IMR-90 (cell line): ENCODE data around the gene GCC2. TPM values are rescaled to one million over a fixed set of nuclear protein-coding genes. Genes with fewer than 3 reads are reported as not detected.

Source experiments
- ATAC-seq: fragments of 200-7000 bp; cut with Tn5 transposase; 2 replicates; pipeline ENCODE4 v1.9.1; 2020; ENCODE audit warnings: low read depth, mild to moderate bottlenecking, moderate library complexity
- BruUV-seq: library from RNA; stranded (reverse); fragments of 400-500 nt; replicated peaks from 2 replicates; lab custom pipeline; 2021; lab: Mats Ljungman, UMichigan
- CTCF ChIA-PET: fragments of 300-600 bp; formaldehyde crosslinking; extraction: SDS; loops from one replicate; lab custom pipeline; 2021; ENCODE audit warnings: antibody characterized with exemption; lab: Yijun Ruan, JAX
- POLR2A ChIA-PET: fragments of 300-600 bp; sonication (Branson Sonifier 250); formaldehyde crosslinking; loops from one replicate; lab custom pipeline; 2022; ENCODE audit warnings: antibody characterized with exemption; ENCODE audit not compliant: unreplicated experiment; lab: Charles Lee
- DNase-seq: peaks from one replicate; pipeline ENCODE4 v3.0.0; 2013
- H2AFZ ChIP-seq: replicated peaks from 2 replicates; pipeline ENCODE3; 2013; ENCODE audit warnings: low read length, mild to moderate bottlenecking; ENCODE audit not compliant: poor library complexity
- H2AK5ac ChIP-seq: 2 replicates; pipeline ENCODE4 v1.6.1; 2013; ENCODE audit warnings: low read depth, low read length, inconsistent platforms
- H2AK9ac ChIP-seq: replicated peaks from 2 replicates; pipeline ENCODE3; 2013; ENCODE audit warnings: mild to moderate bottlenecking, low read depth, low read length, moderate library complexity; ENCODE audit not compliant: poor library complexity
- H2BK120ac ChIP-seq: 2 replicates; pipeline ENCODE4 v1.6.1; 2013; ENCODE audit warnings: low read depth, low read length, inconsistent platforms
- H2BK15ac ChIP-seq: 3 replicates; pipeline ENCODE4 v1.6.1; 2013; ENCODE audit warnings: low read depth, low read length, inconsistent platforms
- H2BK20ac ChIP-seq: 2 replicates; pipeline ENCODE4 v1.6.1; 2013; ENCODE audit warnings: low read depth, mild to moderate bottlenecking, inconsistent platforms, low read length, moderate library complexity
- H2BK5ac ChIP-seq: 2 replicates; pipeline ENCODE4 v1.6.1; 2013; ENCODE audit warnings: mild to moderate bottlenecking, low read depth, low read length, inconsistent platforms; ENCODE audit not compliant: poor library complexity, severe bottlenecking
- H3K14ac ChIP-seq: replicated peaks from 2 replicates; pipeline ENCODE4 v1.6.1; 2013; ENCODE audit warnings: low read depth, low read length, inconsistent platforms
- H3K18ac ChIP-seq: 2 replicates; pipeline ENCODE4 v1.6.1; 2013; ENCODE audit warnings: low read depth, low read length, control low read depth
- H3K23ac ChIP-seq: 2 replicates; pipeline ENCODE4 v1.6.1; 2013; ENCODE audit warnings: low read depth, low read length, inconsistent platforms
- H3K27ac ChIP-seq: 2 replicates; pipeline ENCODE4 v1.5.1; 2013; ENCODE audit warnings: mild to moderate bottlenecking, control low read depth, low read length; ENCODE audit not compliant: insufficient read depth
- H3K27me3 ChIP-seq: 2 replicates; pipeline ENCODE4 v1.6.1; 2013; ENCODE audit warnings: low read length; ENCODE audit not compliant: control insufficient read depth, insufficient read depth
- H3K36me3 ChIP-seq: 2 replicates; pipeline ENCODE4 v1.6.1; 2013; ENCODE audit warnings: low read length, mixed read lengths; ENCODE audit not compliant: control insufficient read depth, insufficient read depth
- H3K4ac ChIP-seq: 2 replicates; pipeline ENCODE4 v1.6.1; 2013; ENCODE audit warnings: low read depth, low read length, inconsistent platforms
- H3K4me1 ChIP-seq: 2 replicates; pipeline ENCODE4 v1.6.1; 2013; ENCODE audit warnings: low read length, mixed read lengths; ENCODE audit not compliant: control insufficient read depth, insufficient read depth
- H3K4me2 ChIP-seq: 2 replicates; pipeline ENCODE4 v1.6.1; 2013; ENCODE audit warnings: low read depth, mild to moderate bottlenecking, control low read depth, low read length, moderate library complexity
- H3K4me3 ChIP-seq: 2 replicates; pipeline ENCODE4 v1.5.1; 2013; ENCODE audit warnings: low read depth, mild to moderate bottlenecking, control low read depth, low read length, moderate library complexity; ENCODE audit not compliant: insufficient read depth
- H3K56ac ChIP-seq: 2 replicates; pipeline ENCODE4 v1.6.1; 2013; ENCODE audit warnings: low read length, inconsistent platforms; ENCODE audit not compliant: insufficient read depth; ENCODE audit errors: extremely low read depth
- H3K79me1 ChIP-seq, 2 experiments: 2 replicates each; pipeline ENCODE4 v1.6.1; 2013; ENCODE audit warnings: low read length in 2 of 2, inconsistent platforms in 1 of 2, low read depth in 1 of 2
- H3K9ac ChIP-seq: 2 replicates; pipeline ENCODE4 v1.6.1; 2013; ENCODE audit warnings: low read depth, low read length, control low read depth
- H3K9me1 ChIP-seq: 2 replicates; pipeline ENCODE4 v1.6.1; 2013; ENCODE audit warnings: low read length, inconsistent platforms; ENCODE audit not compliant: insufficient read depth
- H3K9me3 ChIP-seq: 2 replicates; pipeline ENCODE4 v1.6.1; 2013; ENCODE audit warnings: low read length; ENCODE audit not compliant: control insufficient read depth, insufficient read depth
- H4K20me1 ChIP-seq: 2 replicates; pipeline ENCODE4 v1.6.1; 2013; ENCODE audit warnings: low read length, inconsistent platforms; ENCODE audit not compliant: insufficient read depth
- H4K5ac ChIP-seq: 2 replicates; pipeline ENCODE4 v1.6.1; 2013; ENCODE audit warnings: mild to moderate bottlenecking, low read depth, low read length, control low read depth
- H4K8ac ChIP-seq, 2 experiments: 2 replicates each; pipeline ENCODE4 v1.6.1; 2013; ENCODE audit warnings: low read depth in 2 of 2, low read length in 2 of 2, control low read depth in 1 of 2, inconsistent platforms in 1 of 2
- H4K91ac ChIP-seq: 2 replicates; pipeline ENCODE4 v1.6.1; 2013; ENCODE audit warnings: low read depth, low read length, inconsistent platforms; ENCODE audit not compliant: insufficient read depth
- BHLHE40 ChIP-seq: fragments of 150-350 bp; IDR thresholded peaks from 2 replicates; pipeline ENCODE4 v1.6.1; 2016; ENCODE audit warnings: mild to moderate bottlenecking, low read depth, low read length
- CEBPB ChIP-seq: IDR thresholded peaks from 2 replicates; pipeline ENCODE4 v1.6.1; 2012; ENCODE audit warnings: low read depth, low read length, improper control_type of control experiment
- CHD1 ChIP-seq: IDR thresholded peaks from 2 replicates; pipeline ENCODE4 v1.6.1; 2012; ENCODE audit warnings: low read depth, low read length, improper control_type of control experiment
- CTCF ChIP-seq: conservative IDR thresholded peaks from 2 replicates; pipeline ENCODE4 v1.5.1; 2012; ENCODE audit warnings: mild to moderate bottlenecking, low read depth, low read length, improper control_type of control experiment
- ELK1 ChIP-seq: fragments of 150-350 bp; IDR thresholded peaks from 2 replicates; pipeline ENCODE4 v1.6.1; 2016; ENCODE audit warnings: low read depth, mild to moderate bottlenecking, low read length, moderate library complexity, borderline replicate concordance
- FOS ChIP-seq: fragments of 150-350 bp; IDR thresholded peaks from 2 replicates; pipeline ENCODE4 v1.6.1; 2016; ENCODE audit warnings: low read depth, low read length
- MAFK ChIP-seq: IDR thresholded peaks from 2 replicates; pipeline ENCODE4 v1.6.1; 2012; ENCODE audit warnings: low read depth, low read length, improper control_type of control experiment
- MAZ ChIP-seq: IDR thresholded peaks from 2 replicates; pipeline ENCODE4 v1.6.1; 2012; ENCODE audit warnings: low read depth, mild to moderate bottlenecking, low read length, improper control_type of control experiment, moderate library complexity, borderline replicate concordance
- NFE2L2 ChIP-seq: fragments of 150-350 bp; IDR thresholded peaks from 2 replicates; pipeline ENCODE4 v1.6.1; 2016; ENCODE audit warnings: low read depth, mild to moderate bottlenecking, low read length
- POLR2A ChIP-seq: IDR thresholded peaks from 2 replicates; pipeline ENCODE4 v1.6.1; 2012; ENCODE audit warnings: mild to moderate bottlenecking, low read depth, low read length
- RAD21 ChIP-seq: IDR thresholded peaks from 2 replicates; pipeline ENCODE4 v1.6.1; 2012; ENCODE audit warnings: low read length, improper control_type of control experiment
- RCOR1 ChIP-seq: IDR thresholded peaks from 2 replicates; pipeline ENCODE4 v1.6.1; 2012; ENCODE audit warnings: mild to moderate bottlenecking, low read length, improper control_type of control experiment; ENCODE audit not compliant: insufficient replicate concordance
- RFX5 ChIP-seq: IDR thresholded peaks from 2 replicates; pipeline ENCODE4 v1.8.0; 2012; ENCODE audit warnings: low read depth, mild to moderate bottlenecking, low read length, moderate library complexity
- SMC3 ChIP-seq: fragments of 150-350 bp; IDR thresholded peaks from 2 replicates; pipeline ENCODE4 v1.6.1; 2016; ENCODE audit warnings: low read depth, mild to moderate bottlenecking, antibody characterized with exemption, low read length, moderate library complexity
- USF2 ChIP-seq: fragments of 150-350 bp; IDR thresholded peaks from 2 replicates; pipeline ENCODE4 v1.6.1; 2017; ENCODE audit warnings: mild to moderate bottlenecking, antibody characterized with exemption, low read length, low read depth
- WGBS, 2 experiments: methylation state at CpG; one replicate each; pipeline versions ENCODE4 v1.1.5 to v1.1.7; 2013; ENCODE audit warnings: missing lambda C conversion rate in 2 of 2; ENCODE audit not compliant: insufficient read length in 1 of 2; ENCODE audit errors: extremely low coverage in 2 of 2; 5-methylcytosine and 5-hydroxymethylcytosine counted together
- dilution Hi-C: fragments of 300-500 bp; cut with HindIII; formaldehyde crosslinking; loops from one replicate; pipeline ENCODE4 v1.14.3; 2018; ENCODE audit warnings: low sequenced_read_pairs; ENCODE audit not compliant: unreplicated experiment
- in situ Hi-C: fragments of 300-500 bp; cut with MboI; formaldehyde crosslinking; loops from 3 replicates; pipeline ENCODE4 v1.14.3; 2019; ENCODE audit warnings: low sequenced_read_pairs, inconsistent platforms, mixed read lengths
- intact Hi-C: fragments of 100-400 bp; cut with micrococcal nuclease; formaldehyde crosslinking; loops from 2 replicates; pipeline ENCODE4 v1.10.0; 2022
- polyA plus RNA-seq, 3 experiments: library from polyadenylated mRNA; depleted of rRNA; stranded (reverse); fragments of >200 nt; gene quantifications; 2 replicates each; pipeline ENCODE4 v1.2.3, GENCODE V29; 2012; ENCODE audit warnings: low replicate concordance in 1 of 3
- total RNA-seq: library from RNA; depleted of rRNA; stranded (reverse); fragments of >200 nt; gene quantifications from 2 replicates; pipeline ENCODE4 v1.2.3, GENCODE V29; 2012

GCC2 gene
- total and polyA plus RNA-seq, 2 of the 4 experiments (the other 2 are of a cell fraction): 6.4 to 8.6 TPM

GRCh38 chr2:108414256-108414876 lies 34.6 kb upstream of the GCC2 start:
- Histone ChIP-seq H3K9me3 (no peaks in the 10 kb centered on the region), H3K4me2 (no peak overlapping the region), H3K4ac (peak overlapping the region; percentile 63; the same call in 1 of the 2 replicates), H3K9ac (no peak overlapping the region), H3K9me1 (peaks cover 18% of the 10 kb centered on the region), H2BK5ac (no peak overlapping the region), H2BK120ac (peak overlapping the region; percentile 59), H3K79me1 (peaks cover 0 to 8% of the 10 kb centered on the region in 2 experiments; a peak in 1 of 4 replicates), H2AK5ac (peak overlapping the region; percentile 71), H3K23ac (no peak overlapping the region), H3K27ac (no peak overlapping the region), H3K4me1 (peaks cover 8% of the 10 kb centered on the region), H3K4me3 (no peak overlapping the region), H2AK9ac (no peak overlapping the region), H4K20me1 (no peaks in the 10 kb centered on the region), H2AFZ (no peak overlapping the region), H4K8ac (0 out of 4 replicates have a peak overlapping the region, but pooled peaks of 1 of the 2 experiments have one; percentile 89), H2BK15ac (peak overlapping the region; percentile 71; the same call in 2 of the 3 replicates), H2BK20ac (peak overlapping the region; percentile 70; the same call in 1 of the 2 replicates), H3K56ac (no peak overlapping the region), H3K14ac (0 out of 2 replicates have a peak overlapping the region, but pooled peaks have one; percentile 17), H3K18ac (no peak overlapping the region), H3K27me3 (no peaks in the 10 kb centered on the region), H3K36me3 (no peaks in the 10 kb centered on the region), H4K5ac (no peak overlapping the region), H4K91ac (peak overlapping the region; percentile 4; the same call in 1 of the 2 replicates)
- in situ Hi-C loops (no loop called here), intact Hi-C loops (loop anchor here (5.0 kb wide), 1 partner anchor 33 kb away; the partner anchor contains the start of gene GCC2), dilution Hi-C loops (no loop called here)
- ChIA-PET POLR2A (no interaction called here), CTCF (no interaction called here)
- no peak for ATAC-seq
- DNase-seq: peak; percentile 6
- no TSS peak for BruUV-seq
- 100% methylated on average over 2 of the region's 3 CpGs; no CpG with 5 or more reads in 1 of the 2 experiments for WGBS, 2 experiments
- TF ChIP-seq RAD21 (no peak), MAZ (no peak), FOS (no peak), RCOR1 (no peak), CTCF (no peak), CEBPB (no peak), NFE2L2 (no peak), ELK1 (no peak), POLR2A (no peak), BHLHE40 (no peak), USF2 (no peak), CHD1 (no peak), RFX5 (no peak), MAFK (no peak), SMC3 (no peak)
